Activated CD4-positive, alpha-beta memory T cell treated with anti-CD3 and anti-CD28 coated beads for 36 hours (primary cell): ENCODE measurements around the gene SRPK2. TPM values are rescaled to one million over a fixed set of nuclear protein-coding genes. Genes with fewer than 3 reads are reported as not detected.

ENCODE experiments used
- CTCF ChIA-PET: fragments of 350-600 bp; sonication (Branson Sonifier 250); formaldehyde crosslinking; loops from one replicate; lab custom pipeline; 2021; ENCODE audit warnings: antibody characterized with exemption, inconsistent platforms; lab: Charles Lee
- POLR2A ChIA-PET: fragments of 350-600 bp; sonication (Branson Sonifier 250); formaldehyde crosslinking; loops from one replicate; lab custom pipeline; 2021; ENCODE audit warnings: antibody characterized with exemption; lab: Charles Lee
- DNase-seq: peaks from one replicate; pipeline ENCODE4 v3.0.0-alpha.2; 2020
- H3K27ac Mint-ChIP-seq: one replicate; pipeline ENCODE4 v1.8.0; 2021; ENCODE audit warnings: mixed read lengths
- H3K27me3 Mint-ChIP-seq: one replicate; pipeline ENCODE4 v1.8.0; 2021; ENCODE audit warnings: mixed read lengths
- H3K36me3 Mint-ChIP-seq: one replicate; pipeline ENCODE4 v1.8.0; 2021; ENCODE audit warnings: mixed read lengths
- H3K4me1 Mint-ChIP-seq: one replicate; pipeline ENCODE4 v1.8.0; 2021; ENCODE audit warnings: low read depth, mixed read lengths
- H3K4me3 Mint-ChIP-seq: one replicate; pipeline ENCODE4 v1.8.0; 2021; ENCODE audit warnings: mild to moderate bottlenecking, mixed read lengths
- H3K9me3 Mint-ChIP-seq: one replicate; pipeline ENCODE4 v1.8.0; 2021; ENCODE audit warnings: mixed read lengths
- intact Hi-C: fragments of 100-400 bp; cut with micrococcal nuclease; formaldehyde crosslinking; loops from one replicate; pipeline ENCODE4 v1.15.1; 2023
- total RNA-seq, 2 experiments: library from RNA; stranded (reverse); gene quantifications; one replicate each; pipeline ENCODE4 v1.2.3, GENCODE V29; 2021

SRPK2 gene
- total RNA-seq, 2 experiments from 2014 or later = 39.1 to 40.6 TPM

DNA sequence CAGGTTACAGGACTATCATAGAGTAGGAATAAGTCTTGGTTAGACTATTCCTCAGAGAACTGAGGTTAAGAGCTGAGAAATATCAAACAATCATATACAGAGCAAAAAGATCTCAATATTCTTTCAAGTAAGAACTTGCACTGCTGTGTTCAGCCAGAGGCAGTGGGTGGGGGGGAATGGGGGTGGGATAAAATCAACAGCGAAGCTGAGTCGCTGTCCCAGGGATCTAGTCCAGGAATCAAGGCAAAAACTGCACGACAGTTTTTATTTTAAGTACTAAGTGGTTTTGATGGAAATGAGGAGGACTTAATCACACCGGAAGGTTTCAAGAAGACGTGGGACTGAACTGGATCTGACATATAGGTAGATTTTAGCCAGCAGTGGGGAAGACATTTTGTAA, 159.1 kb downstream of the SRPK2 start:
- POLR2A ChIA-PET = interaction anchor here (0.5 kb wide), 1 partner anchor 31 kb away, joined by 3 read pairs; no protein-coding TSS in a partner anchor
- peaks cover 12% of the 10 kb centered on the region for H3K4me1 Mint-ChIP-seq
- no peak for DNase-seq
- peaks cover 8% of the 10 kb centered on the region for H3K36me3 Mint-ChIP-seq
- intact Hi-C loops = no loop called here
- CTCF ChIA-PET = no interaction called here
- H3K27me3 Mint-ChIP-seq = no peaks in the 10 kb centered on the region
- H3K4me3 Mint-ChIP-seq = no peak overlapping the region
- no peaks in the 10 kb centered on the region for H3K9me3 Mint-ChIP-seq
- no peak overlapping the region for H3K27ac Mint-ChIP-seq

DNA sequence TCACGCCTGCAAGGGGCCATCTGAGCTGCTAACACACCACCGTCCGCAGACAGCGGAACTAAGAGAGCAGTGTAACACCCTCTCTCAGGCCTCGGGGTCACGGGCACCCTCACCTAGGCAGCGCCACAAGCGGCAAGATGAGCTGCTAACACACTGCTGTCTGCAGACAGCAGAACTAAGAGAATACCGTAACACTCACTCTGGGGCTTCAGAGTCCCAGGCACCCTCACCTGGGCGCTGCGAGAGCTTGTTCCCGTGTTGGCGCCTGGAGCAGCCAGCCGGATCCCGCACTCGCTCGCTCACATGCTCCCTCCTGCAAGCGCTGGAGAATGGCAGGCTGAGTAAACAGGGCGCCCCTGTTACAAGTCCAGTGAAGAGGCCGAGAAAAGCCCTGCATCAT, 160.2 kb downstream of the SRPK2 start:
- Mint-ChIP-seq H3K9me3 (no peaks in the 10 kb centered on the region), H3K4me1 (peaks cover 10% of the 10 kb centered on the region), H3K4me3 (no peak overlapping the region), H3K27ac (no peak overlapping the region), H3K36me3 (peaks cover 8% of the 10 kb centered on the region), H3K27me3 (no peaks in the 10 kb centered on the region)
- no peak for DNase-seq
- ChIA-PET CTCF (no interaction called here), POLR2A (no interaction called here)
- intact Hi-C loops = no loop called here

- intact Hi-C loops = no loop called here
- no peaks in the 10 kb centered on the region for H3K27me3 Mint-ChIP-seq
- H3K9me3 Mint-ChIP-seq = no peaks in the 10 kb centered on the region
- DNase-seq = no peak
- peaks cover 8% of the 10 kb centered on the region for H3K36me3 Mint-ChIP-seq
- CTCF ChIA-PET = no interaction called here
- POLR2A ChIA-PET = no interaction called here
- peaks cover 15% of the 10 kb centered on the region for H3K4me1 Mint-ChIP-seq
- H3K27ac Mint-ChIP-seq = no peak overlapping the region
- no peak overlapping the region for H3K4me3 Mint-ChIP-seq
Measured at GRCh38 chr7:105227391-105227790, 161.3 kb downstream of the SRPK2 start.

DNA sequence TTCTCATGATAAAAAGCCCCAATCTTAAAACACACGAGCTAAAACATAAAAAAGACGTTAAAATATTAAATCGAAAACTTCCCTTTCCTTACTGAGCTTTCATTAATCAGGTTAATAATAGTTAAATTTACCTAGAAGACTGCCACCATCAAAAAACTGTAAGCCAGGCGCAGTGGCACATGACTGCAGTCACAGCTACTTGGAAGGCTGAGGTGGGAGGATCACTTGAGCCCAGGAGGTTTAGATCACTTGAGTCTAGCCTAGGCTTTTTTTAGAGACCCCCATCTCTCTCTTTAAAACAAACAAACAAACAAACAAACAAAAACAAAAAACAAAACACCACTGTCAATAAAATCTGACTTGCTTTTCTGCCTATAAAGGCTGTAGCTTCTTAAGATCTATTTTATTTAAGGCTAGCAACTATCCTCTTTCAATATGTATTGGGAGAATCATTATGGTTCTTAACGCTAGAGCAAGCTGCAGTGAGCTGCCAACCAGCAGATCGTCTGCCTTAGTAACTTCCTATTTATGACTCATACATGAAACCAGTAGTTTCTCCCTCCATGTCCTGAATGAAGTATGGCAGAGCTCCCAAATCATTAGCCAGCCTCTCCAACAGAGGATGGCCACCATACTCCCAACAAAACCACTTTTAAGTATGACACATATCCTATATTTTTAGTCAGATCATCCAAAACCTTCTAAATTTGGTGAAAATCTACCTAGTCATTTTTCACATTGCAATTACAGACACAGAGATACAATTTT, 163.7 kb downstream of the SRPK2 start:
- Mint-ChIP-seq H3K27me3 (no peaks in the 10 kb centered on the region), H3K9me3 (no peaks in the 10 kb centered on the region), H3K27ac (no peak overlapping the region), H3K36me3 (peaks cover 8% of the 10 kb centered on the region), H3K4me3 (no peak overlapping the region), H3K4me1 (peaks cover 19% of the 10 kb centered on the region)
- ChIA-PET POLR2A (no interaction called here), CTCF (no interaction called here)
- DNase-seq = no peak
- intact Hi-C loops = no loop called here

DNA sequence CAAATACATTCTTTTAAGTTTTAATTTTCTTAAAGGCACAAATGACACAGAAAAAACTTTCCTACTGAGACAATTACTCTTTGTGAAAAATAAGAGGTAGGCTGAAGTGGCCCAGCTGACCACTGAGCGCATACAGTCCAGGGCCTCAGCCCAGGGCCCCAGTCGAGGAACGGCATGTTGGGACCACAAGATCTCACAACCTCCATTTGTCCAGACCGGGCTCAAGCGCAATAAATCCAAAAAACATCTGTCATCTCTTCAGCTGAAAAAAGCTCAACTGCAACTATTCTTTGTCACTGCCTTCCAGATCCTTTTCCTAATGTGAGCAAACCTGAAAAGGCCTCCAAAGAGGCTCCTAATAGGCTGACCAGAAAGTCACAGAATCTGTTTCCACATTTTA, 165.8 kb downstream of the SRPK2 start:
- H3K4me3 Mint-ChIP-seq = no peak overlapping the region
- DNase-seq = no peak
- ChIA-PET POLR2A (no interaction called here), CTCF (interaction anchor here (1.1 kb wide), 1 partner anchor 96 kb away, joined by 3 read pairs; no protein-coding TSS in a partner anchor)
- intact Hi-C loops = no loop called here
- H3K27ac Mint-ChIP-seq = no peak overlapping the region
- peaks cover 25% of the 10 kb centered on the region for H3K4me1 Mint-ChIP-seq
- H3K36me3 Mint-ChIP-seq = no peaks in the 10 kb centered on the region
- no peaks in the 10 kb centered on the region for H3K27me3 Mint-ChIP-seq
- H3K9me3 Mint-ChIP-seq = no peaks in the 10 kb centered on the region

GRCh38 chr7:105219771-105220160, 169.0 kb downstream of the SRPK2 start:
- CTCF ChIA-PET = no interaction called here
- Mint-ChIP-seq H3K36me3 (peaks cover 2% of the 10 kb centered on the region), H3K27me3 (no peaks in the 10 kb centered on the region), H3K9me3 (no peaks in the 10 kb centered on the region), H3K27ac (no peak overlapping the region), H3K4me1 (peaks cover 30% of the 10 kb centered on the region), H3K4me3 (no peak overlapping the region)
- DNase-seq = no peak
- intact Hi-C loops = no loop called here
- POLR2A ChIA-PET = interaction anchor here (1.5 kb wide), 1 partner anchor 10 kb away, joined by 3 read pairs; no protein-coding TSS in a partner anchor

DNA sequence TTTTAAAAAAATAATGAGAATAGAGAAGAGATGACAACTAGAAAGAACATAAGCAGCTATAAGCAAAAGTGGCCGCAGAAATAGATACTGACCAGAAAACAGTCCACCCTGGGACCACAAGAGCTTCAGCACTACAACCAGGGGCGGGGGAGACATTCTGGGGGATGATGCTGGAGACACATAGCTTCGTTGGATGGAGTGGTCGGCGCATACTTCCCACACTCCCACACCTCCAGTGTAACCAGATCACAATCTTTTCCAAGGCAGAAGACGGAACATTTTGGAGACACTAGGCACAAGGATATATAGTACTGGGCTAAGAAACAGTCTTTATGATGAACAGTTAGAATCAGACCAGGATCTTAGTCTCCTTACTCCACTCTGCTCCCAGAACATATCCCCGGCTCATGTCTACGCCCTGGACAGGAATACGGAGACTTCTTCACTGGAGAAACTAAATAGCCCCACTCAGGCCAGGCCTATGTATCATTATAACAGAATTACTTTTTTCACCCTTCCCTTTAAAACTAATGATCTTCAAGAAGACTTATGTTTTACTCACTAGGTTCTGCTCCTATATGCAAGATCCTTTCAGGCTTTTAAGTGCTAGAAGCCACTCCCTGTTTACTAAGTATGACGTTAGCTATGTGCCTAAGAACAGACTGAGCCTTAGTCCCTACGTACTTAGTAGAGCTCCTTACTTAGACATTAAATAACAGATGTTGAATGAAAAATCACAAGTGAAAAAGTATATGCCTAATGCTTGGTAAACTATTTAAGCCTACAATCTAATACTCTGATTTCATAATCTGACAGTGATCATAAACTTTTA, 169.6 kb downstream of the SRPK2 start:
- peaks cover 32% of the 10 kb centered on the region for H3K4me1 Mint-ChIP-seq
- H3K36me3 Mint-ChIP-seq = peaks cover 2% of the 10 kb centered on the region
- CTCF ChIA-PET = no interaction called here

GRCh38 chr7:105218215-105218614, 170.5 kb downstream of the SRPK2 start:
- H3K27me3 Mint-ChIP-seq = no peaks in the 10 kb centered on the region
- H3K4me3 Mint-ChIP-seq = no peak overlapping the region
- H3K36me3 Mint-ChIP-seq = peaks cover 2% of the 10 kb centered on the region
- POLR2A ChIA-PET = no interaction called here
- intact Hi-C loops = no loop called here
- no peaks in the 10 kb centered on the region for H3K9me3 Mint-ChIP-seq
- H3K4me1 Mint-ChIP-seq = peaks cover 34% of the 10 kb centered on the region
- no peak overlapping the region for H3K27ac Mint-ChIP-seq
- CTCF ChIA-PET = no interaction called here
- no peak for DNase-seq

More for the DNA sequence above, 169.6 kb downstream of the SRPK2 start:
- H3K27ac Mint-ChIP-seq = no peak overlapping the region
- H3K27me3 Mint-ChIP-seq = no peaks in the 10 kb centered on the region
- intact Hi-C loops = no loop called here
- POLR2A ChIA-PET = interaction anchor here (1.5 kb wide), 1 partner anchor 9 kb away, joined by 3 read pairs; no protein-coding TSS in a partner anchor
- H3K9me3 Mint-ChIP-seq = no peaks in the 10 kb centered on the region
- no peak overlapping the region for H3K4me3 Mint-ChIP-seq
- no peak for DNase-seq

GRCh38 chr7:105216786-105217185, 171.9 kb downstream of the SRPK2 start:
- H3K36me3 Mint-ChIP-seq = peaks cover 2% of the 10 kb centered on the region
- H3K27ac Mint-ChIP-seq = no peak overlapping the region
- no peak for DNase-seq
- H3K4me3 Mint-ChIP-seq = no peak overlapping the region
- peaks cover 38% of the 10 kb centered on the region for H3K4me1 Mint-ChIP-seq
- H3K9me3 Mint-ChIP-seq = no peaks in the 10 kb centered on the region
- POLR2A ChIA-PET = no interaction called here
- intact Hi-C loops = no loop called here
- H3K27me3 Mint-ChIP-seq = no peaks in the 10 kb centered on the region
- CTCF ChIA-PET = no interaction called here

- H3K4me1 Mint-ChIP-seq = peaks cover 45% of the 10 kb centered on the region
Measured at GRCh38 chr7:105215821-105216220, 172.9 kb downstream of the SRPK2 start.

GRCh38 chr7:105215182-105215581, 173.5 kb downstream of the SRPK2 start:
- Mint-ChIP-seq H3K27ac (no peak overlapping the region), H3K4me3 (no peak overlapping the region), H3K36me3 (peaks cover 3% of the 10 kb centered on the region), H3K4me1 (peaks cover 48% of the 10 kb centered on the region), H3K27me3 (no peaks in the 10 kb centered on the region), H3K9me3 (peaks cover 4% of the 10 kb centered on the region)
- intact Hi-C loops = no loop called here
- ChIA-PET POLR2A (interaction anchor here (0.8 kb wide), 1 partner anchor 51 kb away, joined by 4 read pairs; no protein-coding TSS in a partner anchor), CTCF (interaction anchor here (0.8 kb wide), 1 partner anchor 10 kb away, joined by 3 read pairs; no protein-coding TSS in a partner anchor)
- DNase-seq = no peak

More at GRCh38 chr7:105215821-105216220, 172.9 kb downstream of the SRPK2 start:
- H3K27me3 Mint-ChIP-seq = no peaks in the 10 kb centered on the region
- H3K27ac Mint-ChIP-seq = no peak overlapping the region
- no peak overlapping the region for H3K4me3 Mint-ChIP-seq
- intact Hi-C loops = no loop called here
- ChIA-PET CTCF (no interaction called here), POLR2A (no interaction called here)
- H3K9me3 Mint-ChIP-seq = peaks cover 4% of the 10 kb centered on the region
- H3K36me3 Mint-ChIP-seq = peaks cover 3% of the 10 kb centered on the region
- DNase-seq = no peak

GRCh38 chr7:105213611-105214010, 175.1 kb downstream of the SRPK2 start:
- DNase-seq = no peak
- peaks cover 3% of the 10 kb centered on the region for H3K36me3 Mint-ChIP-seq
- ChIA-PET CTCF (no interaction called here), POLR2A (no interaction called here)
- intact Hi-C loops = no loop called here
- H3K27ac Mint-ChIP-seq = no peak overlapping the region
- no peak overlapping the region for H3K4me3 Mint-ChIP-seq
- H3K9me3 Mint-ChIP-seq = peaks cover 4% of the 10 kb centered on the region
- no peaks in the 10 kb centered on the region for H3K27me3 Mint-ChIP-seq
- H3K4me1 Mint-ChIP-seq = peaks cover 57% of the 10 kb centered on the region
